NCI-H69 (cell line): ENCODE measurements around the gene ZNF438.
"Not testable (repeated sequence)": the region's sequence is repeated elsewhere in the genome, so short reads cannot be mapped to it uniquely, and the experiment has no call there.

ENCODE experiments used
- DNase-seq: peaks from one replicate; lab custom pipeline; 2025; lab: John Stamatoyannopoulos, UW

Gene ZNF438

DNA sequence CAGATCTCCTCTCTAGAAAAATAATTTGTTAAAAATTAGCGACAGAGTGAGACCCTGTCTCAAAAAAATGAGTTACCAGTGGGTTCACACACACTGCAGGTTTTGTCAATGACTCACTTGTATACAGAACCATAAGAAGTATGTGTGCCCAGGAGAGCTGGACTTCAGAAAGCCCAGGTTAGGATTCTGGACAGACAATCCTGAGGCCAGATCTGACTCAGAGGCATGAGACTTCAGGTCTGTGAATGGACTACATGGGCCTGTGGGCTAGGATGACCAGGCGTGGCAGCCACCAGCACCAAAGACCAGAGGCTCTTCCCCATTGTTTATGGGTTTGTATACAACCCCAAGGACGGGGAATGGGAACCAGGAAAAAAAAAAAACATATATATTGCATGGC lies 9.3 kb upstream of the ZNF438 start:
- DNase-seq, result no peak

DNA sequence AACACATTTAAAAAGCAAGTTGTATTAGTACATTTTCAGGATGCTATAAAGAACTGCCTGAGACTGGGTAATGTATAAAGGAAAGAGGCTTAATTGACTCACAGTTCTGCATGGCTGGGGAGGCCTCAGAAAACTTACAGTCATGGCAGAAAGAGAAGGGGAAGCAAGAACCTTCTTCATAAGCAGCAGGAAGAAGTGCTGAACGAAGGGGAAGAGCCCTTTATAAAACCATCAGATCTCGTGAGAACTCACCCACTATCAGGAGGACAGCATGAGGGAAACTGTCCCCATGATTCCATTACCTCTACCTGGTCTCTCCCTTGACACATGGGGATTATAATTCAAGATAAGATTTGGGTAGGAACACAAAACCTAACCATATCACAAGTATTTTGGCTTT lies 7.3 kb upstream of the ZNF438 start:
- not testable (repeated sequence) for DNase-seq

DNA sequence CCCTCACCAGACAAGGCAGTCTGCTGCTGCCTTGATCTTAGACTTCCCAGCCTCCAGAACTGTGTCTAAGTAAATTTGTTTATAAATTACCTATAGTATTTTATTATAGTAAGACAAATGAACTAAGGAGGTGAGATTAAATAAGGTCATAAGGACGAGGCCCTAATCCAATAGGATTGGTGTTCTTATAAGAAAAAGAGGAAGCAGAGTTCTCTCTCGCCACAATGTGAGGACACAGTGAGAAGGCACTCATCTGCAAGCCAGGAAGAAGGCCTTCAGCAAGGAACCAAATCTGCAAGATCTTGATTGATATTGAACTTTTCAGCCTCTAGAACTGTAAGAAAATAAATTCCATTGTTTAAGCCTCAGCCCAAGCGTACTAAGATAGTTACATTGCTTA lies 6.1 kb upstream of the ZNF438 start:
- DNase-seq, result no peak

DNA sequence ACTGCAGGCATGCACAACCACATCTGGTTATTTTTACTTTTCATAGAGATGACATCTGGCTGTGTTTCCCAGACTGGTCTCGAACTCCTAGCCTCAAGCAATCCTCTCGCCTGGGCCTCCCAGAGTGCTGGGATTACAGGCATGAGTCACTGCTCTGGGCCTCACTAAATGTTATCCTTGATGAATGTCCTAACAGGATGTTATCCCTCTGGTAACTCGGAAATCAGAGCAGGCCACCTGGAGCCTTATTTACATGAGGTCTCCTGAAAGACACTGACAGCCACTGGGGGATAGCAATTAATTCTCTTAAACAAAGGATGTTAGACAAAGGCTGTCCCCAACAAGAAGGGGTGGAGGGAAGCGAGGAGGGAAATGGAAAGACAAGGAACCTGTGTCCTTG lies 4.5 kb upstream of the ZNF438 start:
- peak; percentile 1 for DNase-seq

DNA sequence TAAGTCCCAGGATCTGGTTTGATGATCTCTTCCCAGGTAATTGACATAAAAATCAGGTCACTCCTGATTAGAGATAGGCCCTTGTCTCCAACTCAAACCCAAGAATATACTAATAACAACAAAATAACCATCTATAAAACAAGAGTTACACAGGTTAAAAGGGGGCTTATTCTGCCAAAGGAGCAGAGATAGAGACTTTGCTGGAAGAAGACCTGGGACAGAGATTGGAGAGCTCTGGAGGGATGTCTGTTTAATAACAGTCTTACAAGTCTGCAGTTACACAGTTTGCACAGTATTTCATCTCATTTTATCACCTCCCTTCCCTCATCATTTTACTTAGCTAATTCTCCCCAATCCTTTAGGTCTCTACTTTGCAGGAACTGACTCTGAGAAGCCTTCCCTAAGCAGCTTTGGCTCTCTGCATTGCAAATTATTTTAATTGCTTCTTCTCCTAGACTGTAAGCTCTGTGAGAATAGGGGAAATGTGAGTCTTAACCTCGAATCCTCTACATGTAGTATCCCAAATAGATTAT lies 3.7 kb upstream of the ZNF438 start:
- DNase-seq, result no peak

DNA sequence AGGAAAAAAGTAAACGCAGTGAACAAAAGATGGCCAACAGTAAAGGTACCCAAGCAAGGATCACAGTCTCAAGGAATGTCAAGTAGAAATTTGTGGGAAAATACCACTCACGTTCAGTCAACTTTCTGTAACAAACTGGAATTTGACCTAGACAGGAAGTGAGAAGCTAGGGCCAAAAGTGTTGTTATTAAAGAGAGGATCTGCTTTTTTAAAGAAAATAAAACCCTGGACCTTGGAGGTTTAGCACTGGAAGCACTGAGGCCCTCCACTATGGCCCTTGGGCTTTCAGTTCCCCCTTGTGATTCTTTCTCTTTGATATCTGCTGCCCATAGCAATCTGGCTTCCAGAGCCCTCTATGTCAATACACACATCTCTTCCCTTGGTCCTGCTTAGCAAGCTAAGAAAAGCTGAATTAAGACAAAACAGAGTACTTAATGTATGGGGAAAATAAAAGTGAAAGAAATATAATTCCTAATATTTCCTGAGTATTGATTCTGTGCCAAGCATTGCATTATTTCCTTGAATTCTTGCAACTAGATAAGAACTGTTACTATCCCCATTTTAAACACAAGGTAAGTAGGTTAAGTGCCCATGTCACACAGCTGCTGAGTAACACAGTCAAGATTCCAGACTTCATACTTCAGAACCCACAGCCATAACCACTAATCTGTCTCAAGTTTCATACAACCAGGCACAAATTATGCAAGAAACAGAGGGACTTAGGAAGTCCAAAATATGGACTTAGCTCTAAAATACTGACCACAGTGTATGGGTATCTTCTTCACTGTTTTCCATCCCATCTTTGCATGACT lies 2.6 kb upstream of the ZNF438 start:
- no peak for DNase-seq

DNA sequence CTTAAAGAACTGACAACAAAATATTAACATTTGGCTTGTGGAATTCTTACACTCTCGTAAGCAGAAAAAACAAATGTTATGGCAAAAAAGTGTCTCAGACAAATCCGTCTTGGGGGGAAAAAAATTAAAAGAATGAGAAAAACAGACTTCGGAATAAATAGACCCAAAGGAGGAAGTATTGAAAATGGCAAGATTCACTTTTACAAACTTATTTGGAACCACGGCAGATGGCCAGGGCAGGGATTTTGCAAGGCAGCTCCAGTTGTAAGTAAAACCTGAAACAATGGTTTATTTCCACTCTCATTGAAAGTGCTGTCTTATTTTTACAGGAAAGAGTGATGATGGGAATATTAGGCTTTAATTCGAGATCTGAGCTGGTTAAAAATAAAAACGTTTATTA lies 1.5 kb upstream of the ZNF438 start:
- DNase-seq, result no peak

DNA sequence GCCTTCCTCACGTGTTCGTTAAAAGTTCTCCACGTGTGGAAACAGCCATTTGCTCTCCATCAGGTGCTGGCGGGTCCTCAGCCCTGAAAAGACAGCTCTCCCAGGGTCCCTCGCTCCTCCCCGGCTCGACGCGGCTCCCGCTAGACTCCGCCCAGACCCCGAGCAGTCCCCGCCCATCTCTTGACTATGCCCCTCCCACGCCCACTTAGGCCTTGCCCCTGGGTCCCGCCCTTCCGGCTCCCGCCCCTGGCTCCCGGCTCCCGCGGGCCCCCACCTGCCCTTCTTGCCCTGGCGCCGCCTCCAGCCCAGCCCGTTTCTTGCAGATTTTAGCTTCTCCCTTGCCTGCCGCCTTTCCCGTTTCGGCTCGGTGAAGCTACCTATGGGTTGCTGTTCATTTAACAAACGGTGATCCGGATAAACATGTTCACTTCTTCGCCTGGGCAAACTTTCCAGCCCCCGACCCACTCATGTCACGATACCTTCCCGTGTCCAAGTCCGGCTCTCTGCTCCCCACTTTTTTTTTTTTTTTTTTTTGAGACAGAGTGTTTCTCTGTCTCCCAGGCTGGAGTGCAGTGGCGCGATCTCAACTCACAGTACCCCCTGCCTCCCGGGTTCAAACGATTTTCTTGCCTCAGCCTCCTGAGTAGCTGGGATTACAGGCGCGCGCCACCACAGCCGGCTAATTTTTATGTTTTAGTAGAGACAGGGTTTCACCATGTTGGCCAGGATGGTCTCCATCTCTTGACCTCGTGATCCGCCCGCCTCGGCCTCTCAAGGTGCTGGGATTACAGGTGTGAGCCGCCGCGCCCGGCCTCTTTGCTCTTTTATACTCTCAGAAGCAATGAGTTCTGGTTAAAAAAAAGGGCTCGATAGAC lies 830 bp upstream of the ZNF438 start:
- peak; percentile 25 for DNase-seq

DNA sequence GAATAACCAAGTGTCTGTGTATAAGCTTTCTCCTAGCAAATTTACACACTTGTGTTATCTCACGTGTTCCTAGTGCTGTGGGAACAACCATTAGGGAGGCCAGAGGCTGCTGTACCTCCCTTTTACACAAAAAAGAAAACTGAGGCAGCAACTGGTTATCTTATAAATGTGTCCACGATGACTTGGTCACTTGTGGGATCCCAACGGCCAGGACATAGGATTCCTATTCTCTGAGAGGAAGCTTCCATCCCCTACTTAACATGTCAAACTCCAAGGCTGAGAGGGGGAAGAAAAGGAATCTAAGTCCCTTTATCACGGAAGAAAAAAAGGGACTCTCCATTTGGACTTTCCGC lies 484 bp downstream of the ZNF438 start:
- no peak for DNase-seq

DNA sequence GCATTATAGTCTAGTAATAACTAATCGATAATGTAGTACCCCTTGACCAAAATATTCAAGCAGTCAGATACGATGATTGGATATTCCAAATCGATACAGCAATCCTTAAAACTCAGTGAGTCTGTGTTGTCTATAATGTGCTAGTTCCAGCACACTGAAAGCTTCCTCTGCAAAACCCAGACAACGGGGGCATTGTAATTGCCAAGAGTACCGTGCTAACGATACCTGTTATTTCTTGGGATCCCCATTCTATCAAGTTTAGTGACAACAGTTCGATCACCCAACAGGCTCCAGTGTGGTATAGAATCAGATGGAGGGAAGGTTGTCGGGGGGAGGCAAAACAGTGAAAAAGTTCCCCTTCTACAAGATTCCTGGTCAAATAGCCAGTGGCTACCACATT lies 865 bp downstream of the ZNF438 start:
- no peak for DNase-seq

DNA sequence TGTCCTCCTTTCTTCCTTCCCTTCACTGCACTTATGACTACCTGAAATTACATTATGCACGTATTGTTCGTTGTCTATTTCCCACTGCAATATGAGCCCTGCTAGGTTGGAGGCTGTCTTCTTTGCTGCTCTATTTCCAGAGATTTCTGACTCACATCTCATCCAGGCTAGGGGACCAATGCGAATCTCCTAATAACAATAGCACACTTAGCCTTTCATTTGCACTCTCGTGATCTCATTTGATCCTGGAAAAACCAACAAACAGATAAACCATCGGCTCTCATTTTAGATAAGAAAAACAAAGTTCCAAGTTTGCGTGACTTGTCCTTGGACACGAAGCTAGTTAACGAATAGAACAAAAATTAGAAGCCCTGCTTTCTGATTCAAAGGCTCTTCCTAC lies 1.4 kb downstream of the ZNF438 start:
- DNase-seq, result no peak

DNA sequence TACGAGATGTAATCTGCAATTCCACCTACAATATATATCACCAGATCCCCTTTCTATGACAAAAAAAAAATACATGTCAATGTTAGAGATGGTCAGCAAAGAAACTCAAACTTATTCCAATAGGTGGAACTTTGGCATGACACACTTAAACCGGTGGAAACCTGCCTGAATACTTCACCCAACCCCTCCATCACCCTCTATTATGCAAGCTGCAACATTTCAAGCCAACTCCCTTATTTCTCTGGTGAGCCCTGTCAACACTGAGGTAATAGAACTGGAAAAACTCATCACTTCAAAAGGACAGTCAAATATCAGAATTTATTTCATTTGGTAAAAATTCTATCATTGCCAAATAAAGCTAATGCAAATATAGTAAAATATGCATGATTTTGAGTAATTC lies 3.6 kb downstream of the ZNF438 start:
- DNase-seq, result no peak

DNA sequence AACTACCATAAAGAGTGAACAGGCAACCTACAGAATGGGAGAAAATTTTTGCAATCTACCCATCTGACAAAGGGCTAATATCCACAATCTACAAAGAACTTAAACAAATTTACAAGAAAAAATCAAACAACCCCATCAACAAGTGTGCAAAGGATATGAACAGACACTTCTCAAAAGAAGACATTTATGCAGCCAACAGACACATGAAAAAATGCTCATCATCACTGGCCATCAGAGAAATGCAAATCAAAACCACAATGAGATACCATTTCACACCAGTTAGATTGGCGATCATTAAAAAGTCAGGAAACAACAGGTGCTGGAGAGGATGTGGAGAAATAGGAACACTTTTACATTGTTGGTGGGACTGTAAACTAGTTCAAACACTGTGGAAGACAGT lies 5.4 kb downstream of the ZNF438 start:
- DNase-seq, result not testable (repeated sequence)

DNA sequence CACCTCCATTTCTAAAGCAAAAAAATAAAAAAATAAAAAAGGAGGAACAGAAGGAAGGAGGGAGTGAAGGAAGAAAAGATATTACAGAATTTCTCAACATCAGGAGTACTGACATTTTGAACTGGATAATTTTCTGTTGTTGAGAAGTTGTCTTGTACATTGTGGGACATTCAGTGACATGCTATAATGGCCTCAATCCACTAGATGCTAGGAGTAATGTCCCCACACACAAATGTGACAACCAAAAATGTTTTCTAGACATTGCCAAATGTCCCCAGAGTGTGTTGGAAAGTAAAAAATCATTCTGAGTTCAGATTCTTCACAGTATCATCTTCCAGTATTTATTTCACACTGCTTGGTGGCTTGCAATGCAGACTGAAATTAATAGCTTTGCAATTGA lies 6.5 kb downstream of the ZNF438 start:
- DNase-seq, result no peak

DNA sequence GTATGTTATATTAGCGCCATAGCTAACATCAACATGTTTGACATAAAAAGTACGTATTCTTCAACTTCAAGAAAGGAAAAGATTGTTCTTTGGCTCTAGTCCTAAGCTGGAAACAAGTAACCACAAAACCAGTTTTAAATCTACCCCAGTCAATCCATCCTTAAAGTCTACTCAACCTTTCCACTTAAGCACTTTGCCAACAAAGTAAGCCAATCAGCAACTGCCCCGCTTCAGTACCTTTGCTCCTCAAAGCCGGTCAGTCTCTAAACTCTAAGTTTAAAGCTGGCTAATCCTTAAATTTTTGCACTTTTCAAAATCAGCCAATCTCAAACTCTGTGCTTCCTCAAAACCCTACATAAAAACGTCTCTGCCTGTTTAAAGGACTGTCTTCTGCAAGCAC lies 8.1 kb downstream of the ZNF438 start:
- no peak for DNase-seq

DNA sequence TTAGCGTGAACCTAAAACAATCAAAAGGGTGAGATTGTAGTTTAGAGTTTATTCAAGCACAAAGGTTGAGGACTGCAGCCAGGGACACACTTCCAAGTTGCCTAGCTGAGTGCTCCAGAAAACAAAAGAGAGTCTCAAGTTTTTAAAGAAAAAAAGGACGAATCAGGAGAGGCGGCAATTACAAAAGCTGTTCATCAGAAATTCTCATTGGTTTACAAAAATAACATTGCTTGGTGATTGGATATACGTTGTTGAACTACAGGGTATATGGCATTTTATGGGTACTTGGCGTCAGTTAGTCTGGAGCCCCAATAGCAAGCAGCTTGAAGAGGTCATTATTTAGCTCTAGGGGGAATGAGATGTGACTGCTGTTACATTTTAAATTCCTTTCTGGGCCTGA lies 11.5 kb downstream of the ZNF438 start:
- DNase-seq, result no peak

DNA sequence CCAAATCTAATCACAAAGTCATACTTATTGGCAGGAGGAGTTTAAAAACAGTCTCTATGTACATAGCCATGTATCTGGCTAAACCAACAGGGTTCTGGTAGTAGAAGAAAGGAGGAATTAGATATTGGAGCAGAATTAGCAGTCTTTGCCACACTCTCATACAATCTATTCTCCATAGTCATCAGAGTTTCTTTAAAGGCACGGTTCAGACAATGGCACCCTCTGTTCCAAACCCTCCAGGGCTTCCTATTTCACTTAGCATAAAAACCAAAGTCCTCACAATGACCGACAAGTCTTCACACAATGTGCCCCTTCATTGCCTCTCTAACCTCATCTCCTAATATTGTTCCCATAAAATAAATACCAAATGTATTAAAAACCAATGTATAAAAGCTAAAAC lies 12.7 kb downstream of the ZNF438 start:
- DNase-seq, result no peak

DNA sequence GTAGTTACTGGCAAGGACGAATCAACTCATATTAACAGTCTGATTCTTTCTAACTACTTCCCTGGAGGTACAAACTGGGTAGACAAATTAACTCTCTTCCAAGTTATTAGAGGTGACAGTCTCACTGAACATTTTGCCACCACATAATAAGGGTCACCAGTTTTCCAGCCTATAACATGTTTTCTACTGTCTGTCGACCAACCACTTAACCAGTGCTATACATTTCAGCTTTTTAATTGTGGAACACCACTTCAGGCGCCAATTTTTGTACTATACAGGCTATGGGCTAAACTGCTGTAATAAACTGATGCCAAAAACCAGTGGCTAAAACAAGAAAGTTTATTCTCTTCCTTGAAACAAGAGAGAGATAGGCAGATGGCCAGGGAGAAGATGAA lies 13.3 kb downstream of the ZNF438 start:
- DNase-seq, result no peak

DNA sequence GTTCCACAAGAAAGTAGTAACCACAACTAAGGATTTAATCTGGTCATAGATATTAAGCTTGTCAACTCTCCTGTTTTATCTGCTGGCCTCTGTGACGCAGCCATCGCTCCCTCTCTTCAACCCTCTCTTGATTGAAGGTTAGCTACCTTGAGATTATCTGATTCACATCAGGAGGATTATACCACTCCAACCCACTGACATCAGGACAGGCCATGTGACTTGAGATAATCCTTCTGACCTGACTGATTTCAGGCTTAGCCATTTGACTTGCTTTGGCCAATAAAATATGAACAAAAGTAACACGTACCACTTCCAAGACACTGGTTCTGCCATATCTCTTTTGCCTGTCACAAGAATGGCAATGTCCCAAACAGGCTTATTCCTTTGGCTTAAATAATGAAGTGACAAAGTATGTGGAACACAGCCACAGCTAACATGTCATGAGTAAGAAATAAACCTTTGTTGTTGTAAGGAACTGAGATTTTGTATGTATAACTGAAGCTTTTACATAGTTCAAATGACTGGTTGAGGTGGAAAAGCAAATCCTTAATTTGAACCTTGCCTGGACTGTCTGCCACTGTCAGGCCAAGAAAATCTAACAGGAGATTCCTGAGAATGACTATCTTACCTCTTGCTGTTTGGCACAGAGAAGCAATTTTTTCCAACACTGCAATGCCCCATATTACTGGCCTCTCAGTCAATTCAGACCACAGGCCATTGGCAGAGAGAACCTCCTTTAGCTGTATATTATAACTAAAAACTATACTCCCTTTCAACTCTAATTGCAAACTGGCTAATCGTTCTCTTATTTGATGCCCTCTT lies 13.9 kb downstream of the ZNF438 start:
- DNase-seq, result no peak

DNA sequence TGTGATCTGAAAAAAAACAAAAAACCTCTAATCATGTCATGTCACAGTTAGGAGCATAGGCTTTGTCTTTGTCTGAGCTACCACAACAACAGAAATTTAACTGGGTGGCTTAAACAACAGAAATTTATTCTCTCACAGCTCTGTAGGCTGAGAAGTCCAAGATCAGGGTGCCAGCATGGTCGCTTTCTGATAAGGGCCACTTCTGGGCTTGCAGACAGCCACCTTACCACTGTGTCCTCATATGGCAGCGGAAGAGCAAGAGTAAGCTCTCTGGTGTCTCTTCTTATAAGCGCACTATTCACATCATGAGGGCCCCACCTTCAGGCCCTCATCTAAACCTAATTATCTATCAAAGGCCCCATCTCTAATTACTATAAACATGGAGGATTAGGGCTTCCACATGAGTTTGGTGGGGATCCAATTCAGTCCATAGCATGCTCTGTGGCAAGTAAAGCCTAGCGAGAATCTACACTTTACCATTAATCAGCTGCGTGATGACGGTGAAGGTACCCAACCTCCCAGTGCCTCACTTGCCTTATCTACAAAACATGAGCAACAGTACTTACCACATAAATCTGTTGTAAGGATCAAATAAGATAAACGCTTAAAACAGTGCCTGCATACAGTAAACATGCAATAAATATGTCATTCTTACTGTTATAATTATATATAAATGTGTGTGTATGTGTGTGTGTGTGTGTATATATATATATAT lies 17.3 kb downstream of the ZNF438 start:
- no peak for DNase-seq

DNA sequence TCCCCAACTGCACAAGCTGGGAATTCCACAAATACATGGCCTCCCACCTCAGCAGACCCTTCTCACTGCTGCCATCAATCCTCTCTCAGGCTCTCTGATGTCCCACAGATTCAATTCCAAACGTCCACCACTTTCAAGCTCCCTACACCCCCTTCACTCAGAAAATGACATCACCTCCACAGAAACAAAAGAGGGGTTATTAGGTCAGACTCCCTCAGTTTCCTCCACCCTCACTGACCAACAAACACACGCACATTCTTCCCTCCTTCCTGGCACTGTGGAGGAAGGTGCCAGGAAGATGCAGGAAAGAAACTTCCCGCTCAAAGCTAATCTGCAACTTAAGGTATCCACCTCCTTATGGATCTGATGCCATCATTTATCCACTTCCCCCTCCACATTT lies 18.3 kb downstream of the ZNF438 start:
- DNase-seq, result no peak

DNA sequence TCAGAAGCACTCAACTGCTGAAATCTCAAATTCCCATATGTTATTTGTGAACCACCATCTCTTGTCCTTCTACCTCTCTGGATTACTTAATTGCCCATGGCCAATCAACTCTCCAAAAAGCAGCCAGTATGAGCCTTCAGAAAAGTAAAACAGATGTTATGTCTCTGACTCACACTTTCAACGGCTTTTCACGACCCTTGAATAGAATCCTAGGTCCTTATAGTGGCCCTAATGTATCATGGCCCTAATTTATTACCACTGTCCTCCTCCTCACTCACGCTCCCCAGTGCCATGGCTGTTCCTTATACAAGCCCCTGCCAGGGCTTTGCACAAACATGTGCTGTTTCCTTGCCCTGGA lies 20.0 kb downstream of the ZNF438 start:
- DNase-seq, result no peak
